HG03521 (cell line): ENCODE measurements around the gene CD180.
A peak's percentile ranks its signal among the peaks of the same experiment; 100 is the strongest.
"Not testable (repeated sequence)": the region's sequence is repeated elsewhere in the genome, so short reads cannot be mapped to it uniquely, and the experiment has no call there.

ENCODE experiments used
- ATAC-seq: cut with Tn5 transposase; IDR thresholded peaks from one replicate; pipeline ENCODE4 v1.9.1; 2021; ENCODE audit warnings: mild to moderate bottlenecking, moderate library complexity; ENCODE audit not compliant: unreplicated experiment

Gene CD180

GRCh38 chr5:67189931-67190330 lies 6.7 kb downstream of the CD180 start:
- no peak for ATAC-seq

DNA sequence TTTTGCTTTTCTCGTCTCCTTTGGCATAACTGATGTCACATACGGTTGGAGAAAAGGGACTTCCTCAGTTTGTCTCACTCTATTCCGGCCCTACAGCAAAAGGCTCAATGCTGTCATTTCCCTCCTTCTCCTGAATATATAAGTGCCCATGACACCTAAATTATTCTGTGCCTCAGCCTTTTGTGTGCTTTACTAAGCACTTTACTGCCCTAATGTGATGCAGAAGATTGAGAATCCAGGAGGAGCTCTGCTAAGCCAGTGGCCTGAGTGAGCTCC lies 7.6 kb downstream of the CD180 start:
- no peak for ATAC-seq

GRCh38 chr5:67188274-67189078 lies 8.1 kb downstream of the CD180 start:
- no peak for ATAC-seq

GRCh38 chr5:67187006-67187715 lies 9.4 kb downstream of the CD180 start:
- ATAC-seq = no peak

- no peak for ATAC-seq
These were observed 12.7 kb downstream of the CD180 start for GRCh38 chr5:67183859-67184258.

DNA sequence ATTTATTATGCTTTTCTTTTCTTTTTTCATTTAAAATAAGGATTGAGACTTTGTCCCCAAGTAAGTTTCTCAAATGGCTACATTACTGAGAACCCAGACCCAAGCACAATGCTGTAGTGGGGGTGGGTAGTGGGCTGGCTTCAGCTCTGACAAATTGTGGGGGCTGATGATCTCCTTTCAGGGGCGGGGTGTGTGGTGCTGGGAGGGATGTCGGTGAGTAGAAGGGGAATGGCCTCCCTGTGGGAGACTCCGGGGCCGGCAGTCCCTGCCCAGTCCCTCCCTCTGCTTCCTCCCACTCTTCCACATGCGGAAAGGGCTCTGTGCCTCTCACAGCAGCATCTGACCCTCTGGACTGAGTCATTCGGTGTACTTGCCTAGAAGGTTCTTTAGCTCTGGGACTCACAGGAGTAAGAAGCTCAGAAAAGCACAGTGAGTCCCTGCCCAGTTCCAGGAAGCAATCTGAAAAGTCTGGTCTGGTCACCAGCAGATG lies 14.3 kb downstream of the CD180 start:
- ATAC-seq = no peak

DNA sequence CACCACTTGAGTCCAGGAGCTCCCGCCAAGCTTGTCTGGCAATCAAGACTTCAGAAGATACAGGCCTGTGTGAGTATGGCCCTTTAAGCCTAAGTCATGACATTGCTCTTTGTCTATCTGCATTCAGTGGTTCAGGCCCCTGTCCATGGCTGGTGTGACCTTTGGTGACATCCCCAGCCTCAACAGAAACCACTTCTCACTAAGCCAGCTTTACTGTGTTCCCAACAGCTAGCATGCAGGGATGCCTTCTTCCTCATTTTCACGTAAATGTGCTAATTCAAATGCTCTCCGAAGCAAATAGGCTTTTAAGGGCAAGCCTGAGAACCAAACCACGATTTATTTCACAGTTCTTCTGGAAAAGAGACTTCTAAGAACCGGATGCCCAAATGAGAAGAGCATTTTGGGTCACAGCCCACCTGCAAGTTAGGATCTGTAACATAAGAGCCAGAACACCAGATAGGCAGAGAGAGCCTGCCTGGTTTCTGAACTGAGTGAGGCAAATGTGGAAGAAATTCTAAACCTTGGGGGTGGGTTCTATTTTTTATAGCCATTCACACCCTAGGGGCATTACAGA lies 14.9 kb downstream of the CD180 start:
- no peak for ATAC-seq

- no peak for ATAC-seq
These were observed 16.8 kb downstream of the CD180 start for GRCh38 chr5:67179697-67180361.

- no peak for ATAC-seq
These were observed 17.6 kb downstream of the CD180 start for GRCh38 chr5:67178966-67179365.

GRCh38 chr5:67178085-67178484 lies 18.5 kb downstream of the CD180 start:
- no peak for ATAC-seq

DNA sequence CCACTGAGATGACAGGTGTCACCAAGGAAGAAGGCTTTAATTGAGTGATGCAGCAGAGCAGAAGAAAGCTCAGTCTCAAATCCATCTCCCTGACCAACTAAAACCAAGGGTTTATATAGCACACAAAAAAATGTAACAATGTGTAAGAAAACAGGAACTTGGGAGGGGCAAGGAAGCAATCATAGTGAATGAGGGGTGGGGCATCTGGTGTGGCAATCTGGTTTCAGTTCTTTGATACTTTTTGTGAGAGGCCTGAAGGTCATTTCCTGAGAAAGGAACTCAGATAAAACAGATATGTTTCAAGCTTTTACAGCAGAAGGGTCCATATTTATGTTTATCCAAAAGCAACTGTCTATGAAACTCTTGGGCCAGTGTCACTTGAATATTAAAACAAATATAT lies 19.7 kb downstream of the CD180 start:
- no peak for ATAC-seq

- ATAC-seq = no peak
These were observed 22.6 kb downstream of the CD180 start for GRCh38 chr5:67173959-67174358.

DNA sequence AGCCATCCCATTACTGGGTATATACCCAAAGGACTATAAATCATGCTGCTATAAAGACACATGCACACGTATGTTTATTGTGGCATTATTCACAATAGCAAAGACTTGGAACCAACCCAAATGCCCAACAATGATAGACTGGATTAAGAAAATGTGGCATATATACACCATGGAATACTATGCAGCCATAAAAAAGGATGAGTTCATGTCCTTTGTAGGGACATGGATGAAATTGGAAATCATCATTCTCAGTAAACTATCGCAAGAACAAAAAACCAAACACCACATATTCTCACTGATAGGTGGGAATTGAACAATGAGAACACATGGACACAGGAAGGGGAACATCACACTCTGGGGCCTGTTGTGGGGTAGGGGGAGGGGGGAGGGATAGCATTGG lies 23.2 kb downstream of the CD180 start:
- ATAC-seq = not testable (repeated sequence)

- ATAC-seq = no peak
These were observed 25.8 kb downstream of the CD180 start for GRCh38 chr5:67170767-67171166.

DNA sequence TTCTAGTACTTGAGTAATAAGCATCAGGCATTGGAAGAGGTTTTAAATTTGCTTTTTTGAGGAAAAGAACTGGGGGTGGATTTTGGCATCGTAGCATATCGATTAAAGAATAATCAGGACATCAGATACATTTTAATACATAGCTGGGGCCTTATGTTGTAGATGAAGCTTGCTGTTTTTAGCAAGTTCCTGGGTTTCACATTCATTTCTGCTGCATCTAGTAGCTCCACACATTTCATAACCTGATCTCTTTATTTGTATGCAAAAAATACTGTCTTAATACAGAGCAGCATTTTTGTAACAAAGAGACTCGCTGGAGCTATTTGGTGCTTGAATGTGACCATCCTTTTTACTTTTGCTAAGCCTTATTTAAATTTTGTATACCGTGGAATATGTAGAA lies 28.5 kb downstream of the CD180 start:
- ATAC-seq = no peak

DNA sequence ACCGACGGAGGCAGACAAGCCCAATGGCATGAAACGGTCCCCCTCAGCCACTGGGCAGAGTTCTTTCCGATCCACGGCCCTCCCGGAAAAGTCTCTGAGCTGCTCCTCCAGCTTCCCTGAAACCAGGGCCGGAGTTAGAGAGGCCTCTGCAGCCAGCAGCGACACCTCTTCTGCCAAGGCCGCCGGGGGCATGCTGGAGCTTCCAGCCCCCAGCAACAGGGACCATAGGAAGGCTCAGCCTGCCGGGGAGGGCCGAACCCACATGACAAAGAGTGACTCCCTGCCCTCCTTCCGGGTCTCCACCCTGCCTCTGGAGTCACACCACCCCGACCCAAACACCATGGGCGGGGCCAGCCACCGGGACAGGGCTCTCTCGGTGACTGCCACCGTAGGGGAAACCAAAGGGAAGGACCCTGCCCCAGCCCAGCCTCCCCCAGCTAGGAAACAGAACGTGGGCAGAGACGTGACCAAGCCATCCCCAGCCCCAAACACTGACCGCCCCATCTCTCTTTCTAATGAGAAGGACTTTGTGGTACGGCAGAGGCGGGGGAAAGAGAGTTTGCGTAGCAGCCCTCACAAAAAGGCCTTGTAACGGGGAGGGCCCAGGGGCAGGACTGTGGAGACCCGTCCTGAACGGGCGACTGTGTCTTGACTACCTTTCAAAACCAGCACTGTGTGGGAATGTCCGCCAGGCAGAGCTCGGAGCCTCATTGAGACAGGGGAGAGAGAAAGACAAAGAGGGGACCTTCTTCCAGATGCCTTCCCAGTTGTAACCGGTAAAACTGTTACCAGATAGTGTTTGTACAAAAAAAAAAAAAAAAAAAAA lies 29.9 kb downstream of the CD180 start:
- peak; percentile 50 for ATAC-seq

GRCh38 chr5:67165526-67166459 lies 30.8 kb downstream of the CD180 start:
- ATAC-seq = peak; percentile 90

- ATAC-seq = no peak
These were observed 31.6 kb downstream of the CD180 start for GRCh38 chr5:67164856-67165525.
